Esophagus muscularis mucosa (tissue), 4 donors: ENCODE results near the gene MAP7D1.

Experiments
- CTCF ChIP-seq, 3 experiments: fragments of 200-600 bp in 2 of 3; fragments of 450-650 bp in 1 of 3; sonication (generic) in 2 of 3; IDR thresholded peaks; one replicate each; pipeline ENCODE4 v1.5.1; 2017 to 2019; ENCODE audit warnings: antibody characterized with exemption in 3 of 3, mild to moderate bottlenecking in 2 of 3, moderate library complexity in 1 of 3
- EP300 ChIP-seq: sonication (generic); formaldehyde crosslinking; IDR thresholded peaks from one replicate; pipeline ENCODE4 v1.6.1; 2017; ENCODE audit warnings: antibody characterized with exemption
- POLR2A ChIP-seq: fragments of 450-650 bp; IDR thresholded peaks from one replicate; pipeline ENCODE4 v1.6.1; 2017; ENCODE audit warnings: antibody characterized with exemption, moderate library complexity, mild to moderate bottlenecking, low read depth
- POLR2AphosphoS5 ChIP-seq, 2 donors: sonication (generic); formaldehyde crosslinking; IDR thresholded peaks; one replicate each; pipeline ENCODE4 v1.6.1; 2017; ENCODE audit warnings: antibody characterized with exemption in 2 of 2

- TF ChIP-seq CTCF (IDR thresholded peaks at IDR 0.05) (no peak), POLR2A (peak; percentile 91), EP300 (no peak), POLR2AphosphoS5 (IDR thresholded peaks at IDR 0.05) (peak; percentile 88 to 96)
Observed at GRCh38 chr1:36155408-36156328, at the start of gene MAP7D1.
